Activated CD4-positive, alpha-beta T cell treated with anti-CD3 and anti-CD28 coated beads, Interleukin-2, amount 10 ng/mL, durations not matched to agents 24 days and 14 days (primary cell): ENCODE data around the gene ZNF496. TPM values are rescaled to one million over a fixed set of nuclear protein-coding genes. Genes with fewer than 3 reads are reported as not detected.
A peak's percentile ranks its signal among the peaks of the same experiment; 100 is the strongest.

Experiments used
- DNase-seq: peaks from one replicate; pipeline ENCODE4 v3.0.0; 2022
- H3K27ac Mint-ChIP-seq: one replicate; pipeline ENCODE4 v1.8.0; 2022; ENCODE audit warnings: mild to moderate bottlenecking, mixed read lengths
- H3K27me3 Mint-ChIP-seq: one replicate; pipeline ENCODE4 v1.8.0; 2022; ENCODE audit warnings: mixed read lengths
- H3K36me3 Mint-ChIP-seq: one replicate; pipeline ENCODE4 v1.8.0; 2022; ENCODE audit warnings: low read depth, mild to moderate bottlenecking, mixed read lengths
- H3K4me1 Mint-ChIP-seq: one replicate; pipeline ENCODE4 v1.8.0; 2021; ENCODE audit warnings: mixed read lengths
- H3K4me3 Mint-ChIP-seq: one replicate; pipeline ENCODE4 v1.8.0; 2022; ENCODE audit warnings: mild to moderate bottlenecking, moderate library complexity, mixed read lengths
- H3K9me3 Mint-ChIP-seq: one replicate; pipeline ENCODE4 v1.8.0; 2021; ENCODE audit warnings: mixed read lengths
- intact Hi-C: fragments of 100-400 bp; cut with micrococcal nuclease; formaldehyde crosslinking; loops from one replicate; pipeline ENCODE4 v1.15.1; 2023
- total RNA-seq: library from RNA; stranded (reverse); gene quantifications from 2 replicates; pipeline ENCODE4 v1.2.3, GENCODE V29; 2022

The ZNF496 gene
- total RNA-seq, 1 donor from 2014 or later = 15.7 TPM

DNA sequence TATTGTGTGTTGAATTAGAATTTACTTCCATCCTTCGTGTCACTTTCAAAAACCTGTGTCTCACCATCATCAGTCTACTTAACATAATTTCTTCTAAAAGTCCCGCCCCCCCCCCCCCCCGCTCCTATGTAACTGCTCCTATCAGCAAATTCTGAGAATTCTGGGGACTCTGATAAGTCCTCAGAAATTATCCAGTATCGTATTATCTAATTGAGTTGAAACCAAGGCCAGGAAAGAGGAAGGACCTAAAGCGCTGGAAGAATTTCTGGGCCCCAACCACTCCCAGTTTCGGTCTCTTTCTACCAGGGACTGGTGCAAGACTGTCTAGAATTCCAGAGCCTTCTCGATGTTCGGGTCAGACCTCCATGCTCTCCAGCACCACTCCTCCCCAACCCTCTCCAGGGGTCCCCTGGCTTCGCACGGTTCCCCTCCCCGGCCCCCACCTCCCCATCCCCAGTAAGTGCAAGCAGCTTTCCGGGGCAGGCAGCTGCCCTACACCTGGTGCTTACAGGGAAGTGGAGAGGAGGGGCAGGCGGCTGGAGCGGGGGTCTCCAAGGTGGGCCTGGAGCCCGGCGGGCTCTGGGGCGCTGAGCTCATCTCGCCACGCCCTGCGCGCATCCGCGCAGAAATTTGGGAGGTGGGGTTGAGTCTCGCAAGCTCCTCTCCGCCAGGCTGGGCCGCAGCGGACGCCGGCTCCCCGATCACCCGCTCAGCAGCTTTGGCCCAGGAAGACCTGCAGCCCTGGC, 16.0 kb upstream of the ZNF496 start:
- Mint-ChIP-seq H3K27me3 (peaks cover 2% of the 10 kb centered on the region), H3K27ac (no peak overlapping the region), H3K4me3 (no peak overlapping the region), H3K9me3 (peaks cover 3% of the 10 kb centered on the region), H3K36me3 (no peaks in the 10 kb centered on the region), H3K4me1 (peaks cover 7% of the 10 kb centered on the region)
- no peak for DNase-seq
- intact Hi-C loops = no loop called here

DNA sequence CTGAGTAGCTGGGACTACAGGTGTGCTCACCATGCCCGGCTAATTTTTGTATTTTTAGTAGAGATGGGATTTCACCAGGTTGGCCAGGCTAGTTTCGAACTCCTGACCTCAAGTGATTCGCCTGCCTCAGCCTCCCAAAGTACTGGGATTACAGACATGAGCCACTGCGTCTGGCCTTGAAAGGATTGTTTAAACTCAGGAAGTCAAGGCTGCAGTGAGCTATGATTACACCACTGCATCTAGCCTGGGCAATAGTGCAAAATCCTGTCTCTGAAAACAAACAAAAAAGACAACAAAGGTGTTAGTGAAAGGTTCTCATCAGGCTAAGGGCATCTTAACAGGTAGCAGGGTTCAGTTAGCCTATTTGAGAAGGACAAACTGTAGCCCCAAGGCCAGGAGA, 14.2 kb upstream of the ZNF496 start:
- no peaks in the 10 kb centered on the region for H3K36me3 Mint-ChIP-seq
- no peak overlapping the region for H3K4me3 Mint-ChIP-seq
- peaks cover 9% of the 10 kb centered on the region for H3K4me1 Mint-ChIP-seq
- no peak overlapping the region for H3K27ac Mint-ChIP-seq
- H3K27me3 Mint-ChIP-seq = peaks cover 2% of the 10 kb centered on the region
- peaks cover 3% of the 10 kb centered on the region for H3K9me3 Mint-ChIP-seq
- DNase-seq = no peak
- intact Hi-C loops = no loop called here

DNA sequence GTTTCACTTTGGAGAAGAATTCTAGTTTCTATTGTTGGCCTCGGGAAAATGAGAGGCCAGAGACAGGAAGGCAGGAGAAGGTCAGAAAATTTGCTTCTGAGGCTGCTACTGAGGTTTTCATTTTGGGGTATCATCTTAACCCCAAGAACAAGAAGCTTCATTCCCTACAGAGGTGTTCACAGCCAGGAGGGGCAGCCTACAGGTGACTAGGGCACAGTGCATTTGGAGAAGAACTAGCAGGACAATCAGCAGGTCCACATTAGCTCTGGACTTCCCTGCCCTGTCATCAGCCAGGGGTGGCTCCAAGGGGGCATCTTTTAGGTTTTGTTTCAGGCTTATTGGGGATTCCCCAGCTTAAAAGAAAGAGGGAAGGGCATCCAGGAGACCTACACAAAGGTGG, 12.1 kb upstream of the ZNF496 start:
- intact Hi-C loops = no loop called here
- H3K27ac Mint-ChIP-seq = no peak overlapping the region
- H3K9me3 Mint-ChIP-seq = no peaks in the 10 kb centered on the region
- H3K4me3 Mint-ChIP-seq = no peak overlapping the region
- H3K27me3 Mint-ChIP-seq = peaks cover 2% of the 10 kb centered on the region
- no peaks in the 10 kb centered on the region for H3K36me3 Mint-ChIP-seq
- peaks cover 6% of the 10 kb centered on the region for H3K4me1 Mint-ChIP-seq
- DNase-seq = no peak

DNA sequence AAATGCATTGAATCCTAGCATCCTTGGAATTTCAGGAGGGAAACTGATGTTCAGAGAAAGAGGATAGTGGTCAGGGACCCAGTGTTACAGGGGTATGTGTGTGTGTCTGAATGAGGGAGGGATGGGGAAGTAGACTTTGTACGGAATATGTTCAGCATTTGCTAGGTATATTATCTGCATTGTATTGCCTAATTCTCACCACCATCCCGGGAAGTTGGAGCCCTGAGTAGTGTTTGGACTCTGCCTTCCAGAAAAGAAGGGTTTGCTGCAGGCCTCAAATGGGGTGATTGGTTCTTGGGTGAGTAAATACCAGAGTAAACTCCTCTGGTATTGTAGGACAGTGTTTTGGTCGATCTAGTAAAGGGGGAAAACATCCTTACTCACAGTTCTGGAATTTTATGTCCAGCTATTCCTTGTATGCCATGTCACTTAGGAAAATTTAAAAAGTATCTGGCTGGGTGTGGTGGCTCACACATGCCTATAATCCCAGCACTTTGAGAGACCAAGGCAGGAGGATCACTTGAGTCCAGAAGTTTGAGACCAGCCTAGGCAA, 7.1 kb upstream of the ZNF496 start:
- no peaks in the 10 kb centered on the region for H3K27me3 Mint-ChIP-seq
- intact Hi-C loops = no loop called here
- H3K27ac Mint-ChIP-seq = no peak overlapping the region
- peaks cover 14% of the 10 kb centered on the region for H3K4me1 Mint-ChIP-seq
- no peak for DNase-seq
- H3K36me3 Mint-ChIP-seq = no peaks in the 10 kb centered on the region
- H3K9me3 Mint-ChIP-seq = no peaks in the 10 kb centered on the region
- H3K4me3 Mint-ChIP-seq = no peak overlapping the region

DNA sequence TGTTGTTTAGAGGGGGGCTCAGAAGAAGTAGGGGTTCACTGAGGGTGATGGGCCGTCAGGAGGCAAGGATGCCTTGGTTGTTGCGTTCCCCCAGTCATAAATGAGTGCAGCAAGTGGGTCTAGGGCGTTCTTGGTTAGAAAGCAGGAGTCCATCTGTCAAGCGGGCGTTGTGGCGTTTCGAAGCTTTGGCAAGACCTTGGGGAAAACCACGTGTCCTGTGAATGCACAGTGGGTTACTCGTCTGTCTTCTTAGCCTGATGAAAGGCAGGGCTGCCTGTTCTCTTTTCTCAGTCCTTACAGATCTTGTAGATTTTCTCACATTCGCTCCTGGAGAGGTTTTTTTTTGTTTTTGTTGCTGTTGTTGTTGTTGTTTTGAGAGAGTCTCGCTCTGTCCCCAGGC, 6.3 kb upstream of the ZNF496 start:
- Mint-ChIP-seq H3K4me3 (no peak overlapping the region), H3K4me1 (peaks cover 14% of the 10 kb centered on the region), H3K36me3 (peaks cover 2% of the 10 kb centered on the region), H3K27ac (no peak overlapping the region), H3K27me3 (peaks cover 2% of the 10 kb centered on the region), H3K9me3 (no peaks in the 10 kb centered on the region)
- DNase-seq = no peak
- intact Hi-C loops = no loop called here

DNA sequence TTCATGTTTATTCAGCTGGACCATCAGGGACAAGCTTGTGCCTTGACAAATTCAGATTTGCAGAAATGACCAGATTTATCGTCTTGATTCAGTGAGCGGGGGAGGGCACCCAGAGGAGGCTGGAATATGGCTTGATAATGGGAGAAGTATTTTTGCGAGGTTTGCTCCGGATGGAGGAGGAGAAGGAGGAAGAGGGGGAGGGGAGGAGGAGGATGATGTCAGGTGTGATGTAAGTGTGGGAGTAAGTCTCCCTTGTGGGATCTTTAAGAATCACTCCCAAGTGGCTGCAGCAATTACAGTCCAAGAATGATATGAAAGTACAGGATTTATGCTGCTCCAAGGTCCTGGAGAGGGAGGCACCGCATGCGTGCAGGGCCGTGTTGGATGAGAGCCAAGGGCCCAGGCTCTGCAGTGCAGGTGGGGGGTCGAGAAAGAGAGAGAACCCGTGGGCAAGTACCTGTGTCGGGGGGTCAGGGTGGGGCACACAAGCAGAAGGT, 5.6 kb upstream of the ZNF496 start:
- intact Hi-C loops = no loop called here

DNA sequence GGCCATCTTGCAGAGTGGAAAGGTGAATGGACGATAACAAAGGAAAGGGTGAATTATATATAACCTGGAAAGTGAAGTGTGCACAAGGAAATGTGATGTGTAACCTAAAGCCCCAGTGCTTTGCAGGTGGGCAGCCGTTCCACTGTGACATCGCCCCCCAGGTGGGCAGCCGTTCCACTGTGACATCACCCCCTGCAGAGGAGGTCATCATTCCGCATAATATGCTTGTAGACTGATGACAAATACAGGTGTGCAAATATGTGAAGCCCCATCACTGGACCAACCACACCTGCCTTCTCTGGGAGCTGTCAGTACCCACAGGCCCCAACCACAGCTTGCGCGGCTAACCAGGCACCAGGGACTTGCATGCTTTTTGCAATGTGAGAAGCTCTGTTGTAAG, 4.7 kb upstream of the ZNF496 start:
- Mint-ChIP-seq H3K4me1 (peaks cover 13% of the 10 kb centered on the region), H3K27me3 (peaks cover 2% of the 10 kb centered on the region), H3K9me3 (no peaks in the 10 kb centered on the region), H3K27ac (no peak overlapping the region), H3K4me3 (no peak overlapping the region), H3K36me3 (peaks cover 4% of the 10 kb centered on the region)
- intact Hi-C loops = no loop called here
- DNase-seq = no peak

More for the DNA sequence above, 5.6 kb upstream of the ZNF496 start:
- Mint-ChIP-seq H3K36me3 (peaks cover 4% of the 10 kb centered on the region), H3K4me1 (peaks cover 13% of the 10 kb centered on the region), H3K9me3 (no peaks in the 10 kb centered on the region), H3K4me3 (no peak overlapping the region), H3K27me3 (peaks cover 2% of the 10 kb centered on the region), H3K27ac (no peak overlapping the region)
- no peak for DNase-seq

DNA sequence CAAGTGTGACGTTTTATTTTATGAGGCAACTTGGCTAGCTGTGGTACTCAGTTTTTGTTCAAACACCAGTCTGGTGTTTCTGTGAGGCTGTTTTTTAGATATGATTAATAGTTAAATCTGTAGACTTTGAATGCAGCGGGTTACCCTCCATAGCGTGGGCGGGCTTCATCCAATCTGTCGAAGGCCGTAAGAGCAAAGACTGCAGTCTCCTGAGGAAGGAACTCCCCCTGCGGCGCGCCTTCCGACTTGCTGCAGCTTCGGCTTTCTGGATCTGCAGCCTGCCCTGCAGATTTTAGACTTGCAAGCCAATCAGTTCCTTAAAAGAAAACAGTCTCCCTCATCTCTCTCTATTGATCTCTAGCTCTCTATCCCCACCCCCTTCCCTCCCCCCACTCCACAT, 4.2 kb upstream of the ZNF496 start:
- intact Hi-C loops = no loop called here
- Mint-ChIP-seq H3K27ac (no peak overlapping the region), H3K4me1 (peaks cover 13% of the 10 kb centered on the region), H3K27me3 (peaks cover 2% of the 10 kb centered on the region), H3K9me3 (no peaks in the 10 kb centered on the region), H3K4me3 (no peak overlapping the region), H3K36me3 (peaks cover 4% of the 10 kb centered on the region)
- no peak for DNase-seq

DNA sequence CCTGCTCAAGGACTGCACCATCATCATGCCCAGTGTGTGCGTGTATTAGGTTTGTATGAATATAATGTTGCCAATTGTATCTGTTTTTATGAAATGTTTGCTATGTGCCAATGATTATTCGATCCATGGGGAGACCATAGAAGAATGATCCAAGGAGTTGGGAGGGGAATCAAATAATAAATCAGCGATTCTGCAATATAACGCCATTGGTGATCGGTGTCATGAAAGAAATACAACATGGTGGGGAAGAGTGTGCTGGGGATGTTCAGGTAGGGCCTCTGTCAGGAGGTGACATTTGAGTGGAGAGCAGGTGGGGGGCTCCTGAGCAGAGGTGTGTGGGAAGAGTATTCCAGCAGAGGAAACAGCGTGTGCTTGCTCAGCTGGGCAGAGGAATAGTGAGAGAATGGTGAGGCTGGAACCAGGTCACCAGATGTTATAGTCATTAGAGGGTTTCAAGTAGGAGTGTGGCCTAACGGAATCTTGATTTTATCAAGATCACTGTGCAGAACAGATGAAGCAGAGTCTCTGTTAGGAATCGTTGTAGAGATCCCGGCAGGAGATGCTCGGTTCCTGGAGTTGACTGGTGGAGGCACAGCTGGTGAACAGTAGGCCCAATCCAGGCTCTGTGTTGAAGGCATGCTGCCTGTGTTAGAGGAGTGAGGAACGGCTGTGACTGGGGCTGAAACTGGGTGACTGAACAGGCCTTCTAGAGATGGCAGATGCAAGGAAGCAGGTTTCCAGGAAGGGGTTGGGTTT, 2.9 kb upstream of the ZNF496 start:
- H3K27ac Mint-ChIP-seq = no peak overlapping the region
- H3K4me3 Mint-ChIP-seq = no peak overlapping the region
- no peaks in the 10 kb centered on the region for H3K9me3 Mint-ChIP-seq

DNA sequence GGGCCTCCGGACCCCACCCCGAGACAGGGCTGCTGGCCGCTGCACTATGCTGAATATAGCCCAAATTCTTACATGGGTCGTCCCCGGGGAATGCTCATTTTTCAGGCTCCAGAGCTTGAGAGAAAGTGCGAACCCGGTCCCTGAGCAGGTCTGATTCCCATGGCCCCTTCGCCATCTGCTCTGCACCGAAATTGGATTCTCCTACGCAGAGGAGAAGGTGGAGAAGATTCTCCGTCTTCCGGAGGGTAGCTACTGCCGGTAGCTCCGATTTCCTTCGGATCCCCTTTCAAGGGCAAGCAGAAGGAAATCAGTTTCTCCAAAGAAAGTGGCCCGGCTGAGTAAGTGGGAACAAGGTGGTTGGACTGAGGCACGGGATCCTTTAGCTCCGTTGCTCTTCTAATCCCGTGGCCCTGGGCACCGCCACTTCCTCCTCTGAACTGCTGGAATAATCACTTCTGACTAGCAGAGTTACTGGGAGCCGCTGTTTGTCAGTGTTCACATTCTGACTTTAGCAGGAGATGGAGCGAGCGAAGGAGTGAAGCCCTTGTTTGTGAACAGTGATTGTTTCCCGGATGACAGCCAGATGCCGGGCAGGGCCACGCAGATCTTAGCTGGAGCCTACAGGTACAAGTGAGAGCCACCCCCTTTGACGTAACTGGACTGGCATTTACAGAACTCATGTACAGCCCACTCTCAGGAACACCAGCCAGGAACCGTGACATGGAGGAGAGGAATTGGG, 1.1 kb upstream of the ZNF496 start:
- H3K36me3 Mint-ChIP-seq = peaks cover 11% of the 10 kb centered on the region
- H3K4me1 Mint-ChIP-seq = peaks cover 18% of the 10 kb centered on the region
- intact Hi-C loops = loop anchor here (5.0 kb wide), 4 partner anchors 75 to 765 kb away; partner anchors contain the start of genes AHCTF1, CNST and TFB2M
- peak overlapping the region; percentile 92 for H3K4me3 Mint-ChIP-seq
- DNase-seq = no peak
- H3K27ac Mint-ChIP-seq = peak overlapping the region; percentile 45
- no peaks in the 10 kb centered on the region for H3K9me3 Mint-ChIP-seq
- peaks cover 2% of the 10 kb centered on the region for H3K27me3 Mint-ChIP-seq

More for the DNA sequence above, 2.9 kb upstream of the ZNF496 start:
- no peak for DNase-seq
- Mint-ChIP-seq H3K4me1 (peaks cover 18% of the 10 kb centered on the region), H3K27me3 (peaks cover 2% of the 10 kb centered on the region), H3K36me3 (peaks cover 7% of the 10 kb centered on the region)
- intact Hi-C loops = loop anchor here (5.0 kb wide), 4 partner anchors 73 to 767 kb away; partner anchors contain the start of genes AHCTF1, CNST and TFB2M

DNA sequence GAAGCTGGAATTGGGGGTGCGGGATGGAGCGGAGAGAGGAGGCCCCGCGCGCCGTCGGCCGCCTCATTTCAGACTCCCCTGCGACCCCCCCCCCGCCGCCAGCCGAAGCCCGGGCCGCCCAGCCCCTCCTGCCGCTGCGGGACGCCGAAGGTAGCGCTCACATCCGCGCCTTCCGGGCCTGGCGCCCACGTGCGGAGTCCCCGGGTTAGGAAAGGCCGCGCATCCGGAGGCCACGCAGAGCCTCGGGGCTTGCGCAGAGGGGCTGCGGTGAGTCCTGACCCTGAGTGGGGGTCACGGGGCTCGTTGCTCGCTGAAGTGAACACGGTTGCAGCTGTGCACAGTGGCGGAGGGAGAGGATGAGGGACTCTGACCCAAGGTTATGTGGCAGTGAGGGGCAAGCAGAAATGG, 552 bp upstream of the ZNF496 start:
- peak; percentile 84 for DNase-seq
- H3K36me3 Mint-ChIP-seq = peaks cover 13% of the 10 kb centered on the region

DNA sequence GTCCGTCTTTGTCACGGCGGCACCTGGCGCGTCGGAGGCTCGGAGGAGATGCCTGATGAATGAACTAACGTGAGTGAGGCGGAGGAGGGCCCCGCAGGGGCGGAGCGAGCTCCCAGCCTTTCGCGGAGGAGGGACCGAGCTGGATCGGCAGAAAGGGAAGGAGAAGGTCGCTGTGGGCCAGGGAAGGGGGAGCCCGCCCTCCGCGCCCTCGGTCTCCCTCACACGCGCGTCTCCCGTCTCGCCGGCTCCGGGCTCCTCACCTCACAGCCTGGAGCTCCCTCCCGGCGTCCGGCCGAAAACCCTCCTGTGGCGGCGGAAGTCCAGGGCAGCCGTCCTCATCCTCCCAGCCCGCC, 519 bp downstream of the ZNF496 start:
- DNase-seq = peak; percentile 92
- H3K27ac Mint-ChIP-seq = peak overlapping the region; percentile 88
- peak overlapping the region; percentile 92 for H3K4me3 Mint-ChIP-seq
- H3K9me3 Mint-ChIP-seq = no peaks in the 10 kb centered on the region
- peaks cover 2% of the 10 kb centered on the region for H3K27me3 Mint-ChIP-seq
- intact Hi-C loops = loop anchor here (2.0 to 5.0 kb wide), 6 partner anchors 76 to 764 kb away; partner anchors contain the start of genes AHCTF1, CNST, TFB2M and ZNF669
- peaks cover 13% of the 10 kb centered on the region for H3K36me3 Mint-ChIP-seq
- peaks cover 16% of the 10 kb centered on the region for H3K4me1 Mint-ChIP-seq

More for the DNA sequence above, 552 bp upstream of the ZNF496 start:
- intact Hi-C loops = loop anchor here (5.0 kb wide), 4 partner anchors 75 to 765 kb away; partner anchors contain the start of genes AHCTF1, CNST and TFB2M
- Mint-ChIP-seq H3K27ac (peak overlapping the region; percentile 14), H3K4me1 (peaks cover 18% of the 10 kb centered on the region), H3K27me3 (peaks cover 2% of the 10 kb centered on the region), H3K9me3 (no peaks in the 10 kb centered on the region), H3K4me3 (peak overlapping the region; percentile 92)

DNA sequence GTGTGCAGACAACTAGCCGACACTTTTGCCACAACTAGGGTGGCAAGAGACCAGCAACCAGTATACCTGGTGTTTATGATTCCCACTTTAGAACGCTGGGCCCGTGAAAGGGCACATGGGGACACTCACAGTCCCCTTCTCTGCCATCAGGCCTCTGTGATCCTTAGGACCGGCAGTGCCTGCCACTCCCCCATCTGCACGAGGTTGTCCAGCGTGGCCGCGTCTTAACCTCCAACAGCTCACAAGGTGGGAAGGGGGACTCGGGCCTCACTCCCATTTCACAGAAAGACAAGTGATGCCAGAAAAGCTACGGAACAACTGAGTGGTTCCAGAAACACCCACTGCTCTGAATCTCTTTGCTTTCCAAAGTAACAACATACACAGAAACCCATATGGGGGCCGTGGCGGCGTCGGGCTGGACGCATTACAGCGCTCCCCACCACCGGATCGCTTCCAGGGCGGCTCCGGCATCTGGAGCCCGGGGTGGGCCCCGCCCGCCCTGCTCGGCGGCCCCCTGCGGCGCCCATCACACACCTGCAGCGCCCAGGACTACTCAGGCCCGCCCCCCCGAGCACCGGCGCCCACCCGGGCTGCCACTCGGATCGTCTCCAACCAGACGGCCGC, 1.0 kb downstream of the ZNF496 start:
- Mint-ChIP-seq H3K4me3 (peak overlapping the region; percentile 92), H3K36me3 (peaks cover 13% of the 10 kb centered on the region), H3K27ac (peak overlapping the region; percentile 88), H3K27me3 (peaks cover 2% of the 10 kb centered on the region), H3K9me3 (no peaks in the 10 kb centered on the region), H3K4me1 (peaks cover 16% of the 10 kb centered on the region)
- no peak for DNase-seq
- intact Hi-C loops = loop anchor here (2.0 to 5.0 kb wide), 6 partner anchors 77 to 763 kb away; partner anchors contain the start of genes AHCTF1, CNST, TFB2M and ZNF669
